RKO (cell line): ENCODE results near the gene FOXRED1.
"Not testable (repeated sequence)": the region's sequence is repeated elsewhere in the genome, so short reads cannot be mapped to it uniquely, and the experiment has no call there.

Experiments
- DNase-seq: peaks from one replicate; pipeline ENCODE4 v3.0.0-alpha.2; 2016; ENCODE audit warnings: low spot score

The FOXRED1 gene

DNA sequence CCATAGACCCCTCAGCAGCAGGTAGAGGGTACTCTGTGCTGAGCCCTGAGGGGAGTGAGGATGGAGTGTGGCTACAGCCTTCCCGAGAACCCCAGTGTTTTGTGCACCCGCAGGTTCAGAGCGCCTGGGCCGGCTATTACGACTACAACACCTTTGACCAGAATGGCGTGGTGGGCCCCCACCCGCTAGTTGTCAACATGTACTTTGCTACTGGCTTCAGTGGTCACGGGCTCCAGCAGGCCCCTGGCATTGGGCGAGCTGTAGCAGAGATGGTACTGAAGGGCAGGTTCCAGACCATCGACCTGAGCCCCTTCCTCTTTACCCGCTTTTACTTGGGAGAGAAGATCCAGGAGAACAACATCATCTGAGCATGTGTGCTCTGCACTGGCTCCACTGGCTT is 8.4 kb downstream of the FOXRED1 start:
- no peak for DNase-seq

DNA sequence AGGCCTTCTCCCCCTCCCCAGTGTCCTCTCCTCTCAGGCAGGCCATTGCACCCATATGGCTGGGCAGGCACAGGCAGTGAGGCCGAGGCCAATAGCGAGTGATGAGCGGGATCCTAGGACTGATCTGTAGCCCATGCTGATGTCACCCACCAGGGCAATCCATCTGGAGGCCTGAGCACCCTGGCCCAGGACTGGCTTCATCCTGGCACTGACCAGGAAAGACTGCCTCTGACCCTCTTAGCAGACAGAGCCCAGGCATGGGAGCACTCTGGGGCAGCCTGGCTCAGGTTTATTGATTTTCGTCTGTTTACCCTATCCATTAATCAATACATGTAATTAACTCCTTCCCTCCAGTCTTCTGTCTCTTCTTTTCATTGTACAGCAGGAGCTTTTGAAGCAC is 8.8 kb downstream of the FOXRED1 start:
- DNase-seq, result no peak

DNA sequence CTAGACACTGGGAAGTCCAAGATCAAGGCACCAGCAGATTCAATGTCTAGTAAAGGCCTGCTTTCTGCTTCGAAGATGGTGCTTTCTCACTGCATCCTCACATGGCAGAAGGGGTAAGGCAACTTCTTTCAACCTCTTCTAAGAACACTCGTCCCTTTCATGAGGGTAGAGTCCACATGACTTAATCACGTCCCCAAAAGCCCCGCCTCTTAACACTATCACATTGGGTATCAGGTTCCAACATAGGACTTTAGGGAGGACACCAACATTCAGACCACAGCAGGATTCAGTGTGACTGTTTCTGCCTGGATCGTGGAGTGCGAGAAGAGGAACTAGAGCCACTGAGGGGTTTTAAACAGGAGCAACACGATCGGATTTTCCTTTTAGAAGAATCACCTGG is 10.2 kb downstream of the FOXRED1 start:
- DNase-seq, result no peak

GRCh38 chr11:126280595-126280994 is 11.6 kb downstream of the FOXRED1 start:
- no peak for DNase-seq

GRCh38 chr11:126281245-126281644 is 12.3 kb downstream of the FOXRED1 start:
- no peak for DNase-seq

DNA sequence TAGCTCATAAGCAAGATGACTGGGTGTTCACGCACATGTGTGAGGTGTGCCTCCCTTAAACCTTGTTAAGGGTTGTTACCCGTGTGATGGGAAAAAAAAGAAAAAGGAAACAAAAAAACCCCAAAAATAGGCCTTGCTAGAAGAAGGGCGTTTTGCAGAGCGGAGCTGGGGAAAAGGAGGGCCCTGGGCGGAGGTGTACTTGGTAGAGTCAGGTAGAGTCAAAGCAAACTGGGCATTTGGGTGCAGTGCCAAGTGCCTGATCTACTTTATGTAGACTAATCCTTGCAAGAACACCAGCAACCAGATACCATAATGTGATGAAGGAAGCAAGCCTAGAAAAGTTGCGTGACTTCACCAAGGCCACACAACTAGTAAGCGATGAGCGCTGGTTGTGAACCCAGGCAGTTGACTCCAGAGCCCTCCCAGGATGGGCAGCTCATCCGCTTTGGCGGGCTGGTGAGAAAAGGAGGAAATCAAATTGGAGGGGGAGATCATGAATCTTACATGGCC is 12.8 kb downstream of the FOXRED1 start:
- DNase-seq, result no peak

- DNase-seq, result peak; percentile 51
Observed at GRCh38 chr11:126282361-126282735, 13.4 kb downstream of the FOXRED1 start.

DNA sequence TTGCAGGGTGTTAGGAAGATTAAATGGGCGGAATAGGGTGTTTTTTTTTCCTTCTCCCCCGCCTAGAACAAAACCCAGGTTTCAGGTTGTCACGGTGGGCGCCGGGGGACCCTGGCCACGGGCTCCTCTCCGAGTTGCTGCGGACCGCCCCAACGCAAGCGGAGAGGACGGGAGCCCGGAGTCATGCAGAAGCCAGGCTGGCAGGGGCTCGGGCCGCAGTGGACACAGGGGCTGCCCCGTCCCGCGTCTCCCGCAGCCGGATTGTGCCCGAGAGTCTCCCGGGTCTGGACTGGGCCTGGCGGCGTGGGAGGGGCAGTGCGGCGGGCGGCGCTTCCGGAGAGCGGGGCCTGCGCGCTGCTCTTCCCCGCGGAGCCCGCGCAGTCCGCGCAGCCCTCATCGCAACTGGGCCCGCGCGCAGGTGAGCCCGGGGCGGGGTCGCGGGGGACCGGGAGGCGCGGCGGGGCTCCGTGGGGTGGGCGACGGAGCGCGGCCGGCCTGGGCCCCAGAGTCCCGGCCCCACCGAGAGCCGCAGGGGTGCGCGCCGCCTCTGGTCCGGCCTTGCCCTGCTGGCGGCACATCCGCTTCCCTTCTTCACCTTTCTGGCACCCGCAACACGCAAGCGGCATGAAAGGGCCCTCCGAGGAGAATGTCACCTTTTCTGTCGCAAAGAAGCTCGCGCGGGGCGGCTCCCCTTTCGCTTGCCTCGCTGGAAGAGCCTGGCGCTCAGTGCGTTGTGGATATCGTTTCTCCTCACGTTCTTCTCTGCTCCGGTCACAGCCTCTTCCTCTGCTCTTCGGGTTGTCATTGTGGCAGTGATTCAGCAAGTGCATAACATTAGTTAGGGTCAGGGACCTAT is 14.0 kb downstream of the FOXRED1 start, which contains the start of gene TIRAP:
Gene TIRAP (plus strand): TSS at position 358 of the 856 bp plus-strand sequence. CDS start 7,802 bp downstream, outside the sequence.
- peak; percentile 86 for DNase-seq

- DNase-seq, result peak; percentile 96
Observed at GRCh38 chr11:126284829-126285228, 15.9 kb downstream of the FOXRED1 start.

- DNase-seq, result no peak
Observed at GRCh38 chr11:126288237-126288636, 19.3 kb downstream of the FOXRED1 start.

GRCh38 chr11:126290887-126291286 is 21.9 kb downstream of the FOXRED1 start:
- no peak for DNase-seq

DNA sequence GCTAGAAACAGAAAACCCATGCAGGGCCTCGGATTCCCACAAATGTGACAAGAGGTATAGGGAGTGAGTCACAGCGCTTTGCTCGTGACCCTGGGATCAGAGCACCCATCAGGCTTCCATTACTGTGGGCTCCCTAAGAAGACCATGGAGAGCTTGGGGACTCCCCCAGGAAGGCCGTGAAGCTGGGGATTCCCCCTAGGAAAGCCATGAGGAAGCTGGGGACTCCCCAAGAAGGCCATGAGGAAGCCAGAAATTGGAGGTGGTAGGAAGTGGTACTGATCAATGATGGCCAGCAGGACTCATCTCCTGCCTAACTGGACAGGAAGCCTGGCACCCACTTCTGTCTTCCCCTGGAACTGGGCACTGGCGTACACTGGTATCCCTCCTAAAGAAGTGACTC is 24.8 kb downstream of the FOXRED1 start:
- no peak for DNase-seq

DNA sequence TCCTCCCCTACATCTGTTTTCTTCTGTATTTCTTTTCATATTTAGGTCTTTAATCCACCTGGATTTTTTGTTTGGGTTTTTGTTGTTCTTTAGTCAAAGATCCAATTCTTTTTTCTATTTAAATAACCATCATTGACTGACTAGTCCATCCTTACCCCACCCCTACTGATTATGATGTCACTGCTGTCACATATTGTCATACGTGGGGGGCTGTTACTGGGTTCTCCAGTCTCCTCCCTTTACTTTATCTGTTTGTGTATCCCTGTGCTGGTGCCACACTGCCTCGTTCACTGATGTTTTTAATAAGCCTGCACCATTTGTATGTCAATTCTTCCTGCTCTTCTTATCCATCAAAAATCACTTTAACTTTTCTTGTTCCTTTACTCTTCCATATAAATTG is 28.1 kb downstream of the FOXRED1 start:
- DNase-seq, result no peak

GRCh38 chr11:126303623-126304456 is 34.9 kb downstream of the FOXRED1 start, which contains the start of gene DCPS:
Gene DCPS, plus strand, starts transcription at chr11:126304060. Its CDS starts 21 bp downstream, at chr11:126304081.
- peak; percentile 90 for DNase-seq

DNA sequence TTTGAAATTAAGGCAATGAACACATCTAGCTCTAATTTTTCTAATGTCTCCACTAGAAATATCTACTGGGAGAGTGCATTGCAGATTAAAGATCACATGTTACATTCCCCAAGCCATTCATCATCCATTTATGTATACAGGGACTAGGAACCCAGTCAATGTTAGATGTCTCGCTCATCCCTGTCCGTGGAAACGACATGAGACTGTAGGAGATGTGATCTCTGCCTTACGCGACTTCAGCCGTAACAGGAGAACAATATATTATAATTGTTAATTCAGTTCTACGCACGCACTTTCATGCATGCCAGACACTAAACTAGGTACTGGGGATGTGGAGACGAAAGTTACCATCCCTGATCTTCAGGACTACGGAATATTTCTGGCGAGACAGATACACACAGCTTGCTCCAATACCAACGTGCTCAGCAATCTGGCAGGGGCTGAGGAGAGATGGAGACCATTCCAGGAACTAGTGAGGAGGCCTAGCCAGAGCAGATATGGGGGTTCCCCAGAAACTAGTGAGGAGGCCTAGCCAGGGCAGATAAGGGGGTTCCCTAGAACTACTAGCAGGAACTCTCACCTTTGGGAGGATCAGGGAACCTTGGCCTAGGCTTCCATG is 35.6 kb downstream of the FOXRED1 start:
- no peak for DNase-seq

GRCh38 chr11:126305699-126306098 is 36.7 kb downstream of the FOXRED1 start:
- no peak for DNase-seq

GRCh38 chr11:126307706-126308105 is 38.8 kb downstream of the FOXRED1 start:
- peak; percentile 44 for DNase-seq

DNA sequence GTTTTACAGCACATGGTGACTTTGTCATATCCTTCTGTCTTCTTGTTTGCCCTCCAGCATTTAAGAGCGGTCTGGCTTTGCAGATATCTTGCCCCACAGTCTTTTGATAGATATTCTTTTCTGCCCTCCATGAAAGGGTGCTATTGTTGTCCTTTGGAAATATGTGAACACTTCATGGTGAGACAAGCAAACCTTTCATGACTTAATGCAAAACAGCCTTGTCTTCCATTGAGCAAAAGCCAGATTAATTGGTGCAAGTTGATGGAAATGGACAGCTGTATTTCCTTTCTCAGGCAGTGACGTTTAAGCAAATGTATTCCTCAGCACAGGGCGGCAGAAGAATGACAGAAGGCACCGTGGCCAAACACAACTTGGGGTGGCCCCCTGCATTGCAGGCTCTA is 39.3 kb downstream of the FOXRED1 start:
- no peak for DNase-seq

- DNase-seq, result not testable (repeated sequence)
Observed at GRCh38 chr11:126308771-126309170, 39.8 kb downstream of the FOXRED1 start.

- DNase-seq, result peak; percentile 65
Observed at GRCh38 chr11:126310200-126310991, 41.4 kb downstream of the FOXRED1 start.

GRCh38 chr11:126310992-126311310 is 42.0 kb downstream of the FOXRED1 start:
- no peak for DNase-seq
